ENCODE data around the gene SKI. TPM values are rescaled to one million over a fixed set of nuclear protein-coding genes. Genes with fewer than 3 reads are reported as not detected.
A peak's percentile ranks its signal among the peaks of the same experiment; 100 is the strongest.

The SKI gene
- total and polyA plus RNA-seq, 2 experiments from 2014 or later: 9.3 to 66.8 TPM

- Mint-ChIP-seq H3K27ac (no peak overlapping the region), H3K4me3 (no peak overlapping the region), H3K27me3 (ENCODE audit: insufficient read depth, low read depth, poor library complexity) (peaks cover 16% of the 10 kb centered on the region), H3K4me1 (peaks cover 5% of the 10 kb centered on the region; the same call in 2 of the 3 replicates), H3K36me3 (ENCODE audit: low read depth) (peaks cover 23% of the 10 kb centered on the region; the same call in 2 of the 3 replicates), H3K9me3 (no peaks in the 10 kb centered on the region)
- no peak overlapping the region for H3K4me2 ChIP-seq
- no peaks in the 10 kb centered on the region for H3K9me2 ChIP-seq (ENCODE audit: insufficient read depth)
- no peak overlapping the region for H2AFZ ChIP-seq
- H3K36me3 ChIP-seq (ENCODE audit: insufficient read depth): no peaks in the 10 kb centered on the region
- DNase-seq (ENCODE audit: low spot score) (no peak), ATAC-seq (no peak)
- no peaks in the 10 kb centered on the region for H3K4me1 ChIP-seq (ENCODE audit: insufficient read depth)
- peak overlapping the region; percentile 39; the same call in 1 of the 2 replicates for H3K27ac ChIP-seq (ENCODE audit: low read depth)
- peaks cover 21% of the 10 kb centered on the region; the same call in 1 of the 2 replicates for H4K20me1 ChIP-seq (replicated peaks; ENCODE audit: insufficient read depth)
- no peaks in the 10 kb centered on the region for H3K27me3 ChIP-seq (ENCODE audit: insufficient read depth)
- peaks cover 68% of the 10 kb centered on the region for H3K79me2 ChIP-seq (replicated peaks; ENCODE audit: insufficient read depth)
- H3F3A ChIP-seq (replicated peaks; ENCODE audit: low read depth): peaks cover 3% of the 10 kb centered on the region; the same call in 1 of the 2 replicates
- TF ChIP-seq STAT1 (IDR thresholded peaks at IDR 0.05; ENCODE audit: unreplicated experiment): no peak
- no peak for TF ChIP-seq EZH2 (IDR thresholded peaks at IDR 0.05; ENCODE audit: low read depth, unreplicated experiment)
- TF ChIP-seq CREB1 (CRISPR knock-in tag; IDR thresholded peaks at IDR 0.05; ENCODE audit: low read depth): no peak
- TF ChIP-seq, protein P1, sequence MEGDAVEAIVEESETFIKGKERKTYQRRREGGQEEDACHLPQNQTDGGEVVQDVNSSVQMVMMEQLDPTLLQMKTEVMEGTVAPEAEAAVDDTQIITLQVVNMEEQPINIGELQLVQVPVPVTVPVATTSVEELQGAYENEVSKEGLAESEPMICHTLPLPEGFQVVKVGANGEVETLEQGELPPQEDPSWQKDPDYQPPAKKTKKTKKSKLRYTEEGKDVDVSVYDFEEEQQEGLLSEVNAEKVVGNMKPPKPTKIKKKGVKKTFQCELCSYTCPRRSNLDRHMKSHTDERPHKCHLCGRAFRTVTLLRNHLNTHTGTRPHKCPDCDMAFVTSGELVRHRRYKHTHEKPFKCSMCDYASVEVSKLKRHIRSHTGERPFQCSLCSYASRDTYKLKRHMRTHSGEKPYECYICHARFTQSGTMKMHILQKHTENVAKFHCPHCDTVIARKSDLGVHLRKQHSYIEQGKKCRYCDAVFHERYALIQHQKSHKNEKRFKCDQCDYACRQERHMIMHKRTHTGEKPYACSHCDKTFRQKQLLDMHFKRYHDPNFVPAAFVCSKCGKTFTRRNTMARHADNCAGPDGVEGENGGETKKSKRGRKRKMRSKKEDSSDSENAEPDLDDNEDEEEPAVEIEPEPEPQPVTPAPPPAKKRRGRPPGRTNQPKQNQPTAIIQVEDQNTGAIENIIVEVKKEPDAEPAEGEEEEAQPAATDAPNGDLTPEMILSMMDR (conservative IDR thresholded peaks at IDR 0.05; ENCODE audit: low read depth in 2 of 2): no peak
- TF ChIP-seq, protein P2, sequence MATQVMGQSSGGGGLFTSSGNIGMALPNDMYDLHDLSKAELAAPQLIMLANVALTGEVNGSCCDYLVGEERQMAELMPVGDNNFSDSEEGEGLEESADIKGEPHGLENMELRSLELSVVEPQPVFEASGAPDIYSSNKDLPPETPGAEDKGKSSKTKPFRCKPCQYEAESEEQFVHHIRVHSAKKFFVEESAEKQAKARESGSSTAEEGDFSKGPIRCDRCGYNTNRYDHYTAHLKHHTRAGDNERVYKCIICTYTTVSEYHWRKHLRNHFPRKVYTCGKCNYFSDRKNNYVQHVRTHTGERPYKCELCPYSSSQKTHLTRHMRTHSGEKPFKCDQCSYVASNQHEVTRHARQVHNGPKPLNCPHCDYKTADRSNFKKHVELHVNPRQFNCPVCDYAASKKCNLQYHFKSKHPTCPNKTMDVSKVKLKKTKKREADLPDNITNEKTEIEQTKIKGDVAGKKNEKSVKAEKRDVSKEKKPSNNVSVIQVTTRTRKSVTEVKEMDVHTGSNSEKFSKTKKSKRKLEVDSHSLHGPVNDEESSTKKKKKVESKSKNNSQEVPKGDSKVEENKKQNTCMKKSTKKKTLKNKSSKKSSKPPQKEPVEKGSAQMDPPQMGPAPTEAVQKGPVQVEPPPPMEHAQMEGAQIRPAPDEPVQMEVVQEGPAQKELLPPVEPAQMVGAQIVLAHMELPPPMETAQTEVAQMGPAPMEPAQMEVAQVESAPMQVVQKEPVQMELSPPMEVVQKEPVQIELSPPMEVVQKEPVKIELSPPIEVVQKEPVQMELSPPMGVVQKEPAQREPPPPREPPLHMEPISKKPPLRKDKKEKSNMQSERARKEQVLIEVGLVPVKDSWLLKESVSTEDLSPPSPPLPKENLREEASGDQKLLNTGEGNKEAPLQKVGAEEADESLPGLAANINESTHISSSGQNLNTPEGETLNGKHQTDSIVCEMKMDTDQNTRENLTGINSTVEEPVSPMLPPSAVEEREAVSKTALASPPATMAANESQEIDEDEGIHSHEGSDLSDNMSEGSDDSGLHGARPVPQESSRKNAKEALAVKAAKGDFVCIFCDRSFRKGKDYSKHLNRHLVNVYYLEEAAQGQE (IDR thresholded peaks at IDR 0.05; ENCODE audit: unreplicated experiment): no peak
- H3K4me3 ChIP-seq: no peak overlapping the region
Measured at GRCh38 chr1:2300851-2301606, 72.9 kb downstream of the SKI start.

DNA sequence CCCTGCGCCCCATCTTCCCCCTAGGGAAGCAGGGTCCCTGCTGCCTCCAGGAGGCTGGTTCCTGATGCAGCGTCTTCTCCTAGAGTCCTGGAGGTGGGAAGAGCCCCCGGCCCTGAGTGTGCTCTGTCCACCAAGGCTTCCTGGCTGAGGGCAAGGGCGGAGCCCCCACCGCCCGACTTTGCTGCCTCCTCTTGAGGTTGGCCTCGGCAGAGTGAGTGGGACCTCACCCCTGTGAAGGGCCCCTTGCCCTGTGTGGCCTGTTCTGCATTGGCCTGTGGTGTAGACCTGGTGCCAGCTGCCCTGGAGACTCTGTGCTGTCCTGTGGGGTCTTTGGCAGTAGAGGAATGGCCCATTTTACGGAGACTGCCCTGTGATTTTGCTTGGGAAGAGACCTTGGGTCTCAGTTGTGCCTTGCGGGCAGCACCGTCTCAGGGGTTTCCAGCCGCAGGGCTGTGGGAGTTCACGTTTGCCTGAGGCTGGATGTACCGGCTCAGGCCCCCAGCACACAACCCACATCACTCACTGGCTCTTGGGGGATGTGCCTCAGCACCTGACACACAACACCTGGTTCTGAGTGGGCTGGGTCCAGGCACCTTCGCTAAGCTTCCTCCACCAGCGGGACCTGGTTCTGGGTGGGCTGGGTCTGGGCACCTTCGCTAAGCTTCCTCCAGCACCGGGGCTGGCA, 73.6 kb downstream of the SKI start:
- H3K4me3 ChIP-seq: no peak overlapping the region
- no peaks in the 10 kb centered on the region for H3K36me3 ChIP-seq (ENCODE audit: insufficient read depth)
- Mint-ChIP-seq H3K4me1 (peaks cover 2% of the 10 kb centered on the region; the same call in 2 of the 3 replicates), H3K27ac (no peak overlapping the region), H3K36me3 (ENCODE audit: low read depth) (peaks cover 23% of the 10 kb centered on the region), H3K27me3 (ENCODE audit: insufficient read depth, low read depth, poor library complexity) (peaks cover 17% of the 10 kb centered on the region), H3K9me3 (no peaks in the 10 kb centered on the region), H3K4me3 (no peak overlapping the region)
- peaks cover 3% of the 10 kb centered on the region; the same call in 1 of the 2 replicates for H3F3A ChIP-seq (replicated peaks; ENCODE audit: low read depth)
- ATAC-seq: no peak
- H3K27ac ChIP-seq (ENCODE audit: low read depth): 0 out of 2 replicates have a peak overlapping the region, but pooled peaks have one; percentile 39
- H3K4me2 ChIP-seq: no peak overlapping the region
- peaks cover 60% of the 10 kb centered on the region for H3K79me2 ChIP-seq (replicated peaks; ENCODE audit: insufficient read depth)
- H3K9me2 ChIP-seq (ENCODE audit: insufficient read depth): no peaks in the 10 kb centered on the region
- DNase-seq (ENCODE audit: low spot score): no peak
- no peaks in the 10 kb centered on the region for H3K4me1 ChIP-seq (ENCODE audit: insufficient read depth)
- H4K20me1 ChIP-seq (replicated peaks; ENCODE audit: insufficient read depth): peaks cover 14% of the 10 kb centered on the region; the same call in 1 of the 2 replicates
- no peaks in the 10 kb centered on the region for H3K27me3 ChIP-seq (ENCODE audit: insufficient read depth)
- no peak overlapping the region for H2AFZ ChIP-seq
- TF ChIP-seq EZH2phosphoT487 (IDR thresholded peaks at IDR 0.05; ENCODE audit: unreplicated experiment) (no peak), CREB1 (CRISPR knock-in tag; IDR thresholded peaks at IDR 0.05; ENCODE audit: low read depth) (no peak), NANOG (IDR thresholded peaks at IDR 0.05; ENCODE audit: borderline replicate concordance) (no peak), POLR2AphosphoS5 (IDR thresholded peaks at IDR 0.05; ENCODE audit: low read depth) (no peak), ZNF114 (CRISPR knock-in tag; IDR thresholded peaks at IDR 0.05) (no peak)
- TF ChIP-seq, protein P1 (conservative IDR thresholded peaks at IDR 0.05; ENCODE audit: low read depth in 2 of 2): no peak

Data from GM23338 (cell line).